Ovary (tissue), 3 donors: ENCODE measurements around the gene ARMH3.

Experiments
- CTCF ChIP-seq, 3 donors: fragments of 450-650 bp in 2 of 3; fragments of 200-600 bp in 1 of 3; IDR thresholded peaks; one replicate each; pipeline versions ENCODE4 v1.5.1 to v1.8.0; 2016 to 2022; ENCODE audit warnings: antibody characterized with exemption in 3 of 3, mild to moderate bottlenecking in 1 of 3
- EP300 ChIP-seq: sonication (generic); formaldehyde crosslinking; IDR thresholded peaks from one replicate; pipeline ENCODE4 v1.6.1; 2017; ENCODE audit warnings: antibody characterized with exemption
- donor health status: DM: no; HTN: no; CAD: no.

GRCh38 chr10:101814466-101815071 is 241.4 kb downstream of the ARMH3 start:
- TF ChIP-seq CTCF (IDR thresholded peaks at IDR 0.05): no peak
- TF ChIP-seq EP300: no peak
